Activated CD8-positive, alpha-beta T cell treated with anti-CD3 and anti-CD28 coated beads for 36 hours (primary cell): ENCODE data around the gene HMOX2. TPM values are rescaled to one million over a fixed set of nuclear protein-coding genes. Genes with fewer than 3 reads are reported as not detected.

Source experiments
- ATAC-seq: fragments of 200-7000 bp; cut with Tn5 transposase; one replicate; pipeline ENCODE4 v1.10.0; 2021; ENCODE audit warnings: mild to moderate bottlenecking, moderate library complexity
- CTCF ChIA-PET: fragments of 350-600 bp; sonication (Branson Sonifier 250); formaldehyde crosslinking; loops from one replicate; lab custom pipeline; 2021; ENCODE audit warnings: antibody characterized with exemption; lab: Charles Lee
- POLR2A ChIA-PET: fragments of 350-600 bp; sonication (Branson Sonifier 250); formaldehyde crosslinking; loops from one replicate; lab custom pipeline; 2021; ENCODE audit warnings: antibody characterized with exemption; lab: Charles Lee
- DNase-seq: peaks from one replicate; pipeline ENCODE4 v3.0.0-alpha.2; 2020
- H3K27ac Mint-ChIP-seq: one replicate; pipeline ENCODE4 v1.8.0; 2021; ENCODE audit warnings: mild to moderate bottlenecking, mixed read lengths
- H3K27me3 Mint-ChIP-seq: one replicate; pipeline ENCODE4 v1.8.0; 2021; ENCODE audit warnings: mixed read lengths
- H3K36me3 Mint-ChIP-seq: one replicate; pipeline ENCODE4 v1.8.0; 2021; ENCODE audit warnings: low read depth, mixed read lengths
- H3K4me1 Mint-ChIP-seq: one replicate; pipeline ENCODE4 v1.8.0; 2021; ENCODE audit warnings: low read depth, mixed read lengths
- H3K4me3 Mint-ChIP-seq: one replicate; pipeline ENCODE4 v1.8.0; 2021; ENCODE audit warnings: mild to moderate bottlenecking, moderate library complexity, mixed read lengths
- H3K9me3 Mint-ChIP-seq: one replicate; pipeline ENCODE4 v1.8.0; 2021; ENCODE audit warnings: mixed read lengths
- CTCF ChIP-seq: fragments of 200-600 bp; IDR thresholded peaks from one replicate; pipeline ENCODE4 v1.8.0; 2022; ENCODE audit warnings: antibody characterized with exemption, mild to moderate bottlenecking
- intact Hi-C: fragments of 100-400 bp; cut with micrococcal nuclease; formaldehyde crosslinking; loops from one replicate; pipeline ENCODE4 v1.10.0; 2022
- total RNA-seq, 2 experiments: library from RNA; stranded (reverse); gene quantifications; one replicate each; pipeline ENCODE4 v1.2.3, GENCODE V29; 2021

HMOX2 gene
- total RNA-seq, 2 experiments from 2014 or later = 64.7 to 65.4 TPM

GRCh38 chr16:4461250-4462085 lies 14.7 kb upstream of the HMOX2 start:
- TF ChIP-seq CTCF = no peak

GRCh38 chr16:4463522-4464163 lies 12.6 kb upstream of the HMOX2 start:
- H3K9me3 Mint-ChIP-seq = no peaks in the 10 kb centered on the region
- POLR2A ChIA-PET = interaction anchor here (0.5 to 0.7 kb wide), 2 partner anchors 16 to 41 kb away, joined by 3 to 4 read pairs; no protein-coding TSS in a partner anchor
- no peak for ATAC-seq
- no peaks in the 10 kb centered on the region for H3K27me3 Mint-ChIP-seq
- no peak overlapping the region for H3K27ac Mint-ChIP-seq
- H3K36me3 Mint-ChIP-seq = peaks cover 40% of the 10 kb centered on the region
- no peak for DNase-seq
- H3K4me1 Mint-ChIP-seq = peaks cover 22% of the 10 kb centered on the region
- CTCF ChIA-PET = no interaction called here
- intact Hi-C loops = no loop called here
- H3K4me3 Mint-ChIP-seq = no peak overlapping the region
- TF ChIP-seq CTCF = no peak

More at GRCh38 chr16:4461250-4462085, 14.7 kb upstream of the HMOX2 start:
- Mint-ChIP-seq H3K4me1 (peaks cover 16% of the 10 kb centered on the region), H3K4me3 (no peak overlapping the region), H3K9me3 (no peaks in the 10 kb centered on the region), H3K36me3 (peaks cover 37% of the 10 kb centered on the region), H3K27me3 (no peaks in the 10 kb centered on the region), H3K27ac (no peak overlapping the region)
- CTCF ChIA-PET = no interaction called here
- ATAC-seq (no peak), DNase-seq (peak; percentile 9)
- intact Hi-C loops = no loop called here
- POLR2A ChIA-PET = interaction anchor here (0.9 to 1.7 kb wide), 3 partner anchors 10 to 33 kb away, joined by 3 to 4 read pairs (median 3); no protein-coding TSS in a partner anchor

- intact Hi-C loops = no loop called here
- ChIA-PET POLR2A (interaction anchor here (0.7 to 3.6 kb wide), 4 partner anchors 9 to 38 kb away, joined by 3 to 23 read pairs (median 10); partner anchors contain the start of genes HMOX2 and NMRAL1), CTCF (interaction anchor here (1.5 to 3.0 kb wide), 3 partner anchors 11 to 82 kb away, joined by 4 to 10 read pairs (median 6); partner anchors contain the start of gene HMOX2)
- peaks cover 17% of the 10 kb centered on the region for H3K4me1 Mint-ChIP-seq
- ATAC-seq (peak; percentile 94), DNase-seq (peak; percentile 83)
- H3K4me3 Mint-ChIP-seq = peak overlapping the region; percentile 32
- no peaks in the 10 kb centered on the region for H3K9me3 Mint-ChIP-seq
- TF ChIP-seq CTCF = no peak
- peak overlapping the region; percentile 89 for H3K27ac Mint-ChIP-seq
- peaks cover 25% of the 10 kb centered on the region for H3K36me3 Mint-ChIP-seq
- no peaks in the 10 kb centered on the region for H3K27me3 Mint-ChIP-seq
Observed at GRCh38 chr16:4465977-4466779, 10.0 kb upstream of the HMOX2 start.

GRCh38 chr16:4467916-4468315 lies 8.3 kb upstream of the HMOX2 start:
- Mint-ChIP-seq H3K27ac (no peak overlapping the region), H3K27me3 (no peaks in the 10 kb centered on the region), H3K4me3 (no peak overlapping the region), H3K4me1 (peaks cover 21% of the 10 kb centered on the region), H3K9me3 (no peaks in the 10 kb centered on the region), H3K36me3 (peaks cover 28% of the 10 kb centered on the region)
- DNase-seq (no peak), ATAC-seq (no peak)
- POLR2A ChIA-PET = interaction anchor here (1.0 to 3.6 kb wide), 3 partner anchors 9 to 41 kb away, joined by 3 to 16 read pairs (median 4); no protein-coding TSS in a partner anchor
- intact Hi-C loops = no loop called here
- no peak for TF ChIP-seq CTCF
- CTCF ChIA-PET = interaction anchor here (3.0 kb wide), 1 partner anchor 9 kb away, joined by 10 read pairs; the partner anchor contains the start of gene HMOX2
